GM10266 (cell line): Measurements from ENCODE around the gene TSFM.

Source experiments
- DNase-seq: peaks from one replicate; pipeline ENCODE4 v3.0.0; 2012; ENCODE audit errors: extremely low spot score
- CTCF ChIP-seq: IDR thresholded peaks from 2 replicates; pipeline ENCODE4 v1.5.1; 2012; ENCODE audit warnings: mild to moderate bottlenecking, low read depth; ENCODE audit not compliant: control insufficient read depth, insufficient read depth; ENCODE audit errors: missing control alignments

Gene TSFM

DNA sequence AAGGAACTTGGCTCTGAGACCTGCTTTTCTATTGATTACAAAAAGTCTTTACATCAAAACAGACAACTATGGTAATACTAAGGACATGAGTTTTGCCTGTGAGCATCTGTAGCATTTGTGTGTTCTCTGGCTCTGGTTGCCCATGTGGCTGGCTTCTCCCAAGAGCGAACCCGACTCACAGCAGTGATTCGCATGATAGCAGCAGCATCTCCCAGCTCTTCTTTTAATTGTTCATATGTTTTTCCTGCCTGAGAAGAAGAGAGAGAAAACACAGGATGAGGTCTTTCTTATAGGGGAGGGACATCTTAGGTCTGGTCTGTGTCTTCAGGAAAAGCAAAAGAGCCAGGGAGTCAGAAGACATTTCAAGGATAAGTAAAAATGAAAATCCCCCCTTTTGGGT lies 18.4 kb downstream of the TSFM start:
- TF ChIP-seq CTCF, result no peak
- no peak for DNase-seq

- no peak for DNase-seq
- TF ChIP-seq CTCF, result no peak
These were observed 20.0 kb downstream of the TSFM start for GRCh38 chr12:57802607-57803006.

DNA sequence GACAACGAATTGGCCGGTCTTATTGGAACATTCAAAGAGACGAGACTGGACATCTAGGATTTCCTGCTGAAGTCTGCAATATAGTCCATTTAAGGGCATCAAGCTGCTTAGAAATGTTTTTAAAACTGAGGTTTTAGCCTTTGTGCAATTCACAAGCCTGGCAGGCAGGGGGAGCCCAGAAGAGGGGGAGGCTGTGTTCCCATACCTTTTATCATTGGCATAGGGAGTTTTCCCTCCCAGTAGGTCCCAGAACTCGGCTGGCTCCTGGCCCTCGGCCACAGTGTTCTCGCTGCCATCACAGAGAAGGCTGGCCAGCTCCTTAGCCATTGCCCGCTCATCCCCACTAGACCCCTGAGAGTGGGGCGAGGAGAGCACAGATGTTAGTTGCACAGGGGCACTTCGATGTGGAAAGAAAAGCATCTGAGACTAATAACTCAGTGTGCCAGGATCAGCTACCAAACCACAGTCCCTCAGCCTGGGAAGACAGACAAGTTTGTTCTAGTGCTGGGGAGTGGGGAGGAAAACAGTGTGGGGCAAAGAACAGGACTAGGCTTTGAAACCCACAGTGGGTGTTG lies 20.8 kb downstream of the TSFM start:
- peak; percentile 72 for TF ChIP-seq CTCF
- DNase-seq, result peak; percentile 35

DNA sequence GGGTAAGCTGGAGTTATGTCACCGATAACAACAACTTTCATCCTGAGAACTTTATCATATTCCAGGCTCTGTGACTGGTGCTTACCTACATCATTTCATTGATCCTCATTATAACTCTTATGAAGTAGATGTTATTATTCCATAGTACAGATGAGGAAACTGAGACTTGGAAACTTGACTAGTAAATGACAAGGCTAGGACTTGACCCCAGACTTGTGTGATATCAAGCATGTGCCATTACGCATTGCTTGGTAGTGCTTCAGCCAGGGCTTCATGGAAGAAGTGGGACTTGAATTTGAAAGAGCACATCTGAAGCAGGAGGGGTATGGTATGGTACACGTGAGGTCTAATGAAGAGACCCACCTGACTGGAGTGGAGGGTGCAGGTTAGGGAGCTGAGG lies 24.1 kb downstream of the TSFM start:
- TF ChIP-seq CTCF, result no peak
- DNase-seq, result no peak

- no peak for TF ChIP-seq CTCF
- no peak for DNase-seq
These were observed 24.7 kb downstream of the TSFM start for GRCh38 chr12:57807285-57807684.

GRCh38 chr12:57808351-57808750 lies 25.8 kb downstream of the TSFM start:
- TF ChIP-seq CTCF, result no peak

GRCh38 chr12:57809425-57809824 lies 26.8 kb downstream of the TSFM start:
- TF ChIP-seq CTCF, result no peak
- DNase-seq, result no peak

More at GRCh38 chr12:57808351-57808750, 25.8 kb downstream of the TSFM start:
- no peak for DNase-seq
